ENCODE data around the gene TPM4. TPM values are rescaled to one million over a fixed set of nuclear protein-coding genes. Genes with fewer than 3 reads are reported as not detected.
A peak's percentile ranks its signal among the peaks of the same experiment; 100 is the strongest.
"Not testable (repeated sequence)": the region's sequence is repeated elsewhere in the genome, so short reads cannot be mapped to it uniquely, and the experiment has no call there.

Gene TPM4
- total RNA-seq, result 100 to 1,000 TPM; 491 to 493 TPM

DNA sequence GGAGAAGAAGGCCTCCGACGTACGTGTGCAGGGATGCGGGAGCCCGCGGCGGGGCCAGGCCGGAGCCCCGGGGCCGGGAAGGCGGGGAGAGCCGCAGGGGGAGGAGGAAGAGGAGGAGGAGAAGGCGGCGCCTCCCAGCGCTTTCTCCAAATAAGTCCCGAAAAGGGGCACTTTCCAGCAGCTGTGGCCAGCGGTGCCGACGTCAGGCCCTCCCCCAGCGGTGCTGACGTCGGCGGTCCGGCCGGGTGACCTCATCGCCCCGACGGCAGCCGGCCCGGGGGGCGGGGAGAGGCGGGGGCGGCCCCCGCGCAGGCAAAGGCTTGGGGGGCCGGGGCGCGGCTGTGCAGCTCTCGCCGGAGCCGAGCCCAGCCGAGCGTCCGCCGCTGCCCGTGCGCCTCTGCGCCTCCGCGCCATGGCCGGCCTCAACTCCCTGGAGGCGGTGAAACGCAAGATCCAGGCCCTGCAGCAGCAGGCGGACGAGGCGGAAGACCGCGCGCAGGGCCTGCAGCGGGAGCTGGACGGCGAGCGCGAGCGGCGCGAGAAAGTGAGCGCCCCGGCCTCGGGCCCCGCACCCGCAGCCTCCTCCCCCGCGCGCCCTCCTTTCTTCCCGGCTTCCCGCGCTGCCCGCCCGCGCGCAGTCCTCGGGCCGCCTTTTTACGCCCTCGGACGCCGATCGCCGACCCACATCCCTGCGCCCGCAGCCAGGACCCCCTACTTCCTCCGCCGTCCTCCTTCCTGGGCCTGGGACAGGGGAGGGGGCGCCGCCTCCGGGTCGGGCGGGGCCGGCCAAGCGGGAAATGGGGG lies at the start of gene TPM4:
Gene TPM4 (plus strand): TSS at position 342 of the 804 bp plus-strand sequence. CDS start 71 bp downstream, at position 413.
- no peaks in the 10 kb centered on the region for H3K27me3 Mint-ChIP-seq
- DNase-seq (peak; percentile 96), ATAC-seq (peak; percentile 65)
- peak within 1 kb of the TSS; percentile 98 for H3K27ac Mint-ChIP-seq
- peaks cover 69% of the 10 kb centered on the region for H3K4me1 Mint-ChIP-seq
- peak within 1 kb of the TSS; percentile 80 for H3K4me3 Mint-ChIP-seq
- CTCF ChIA-PET, result interaction anchor here (0.6 to 6.7 kb wide), 12 partner anchors 10 to 109 kb away, joined by 3 to 62 read pairs (median 4); partner anchors contain the start of genes FAM32A, HSH2D and RAB8A
- H3K9me3 Mint-ChIP-seq (ENCODE audit: low read depth), result no peaks in the 10 kb centered on the region
- H3K36me3 Mint-ChIP-seq, result peaks cover 37% of the 10 kb centered on the region

- peaks cover 3% of the 10 kb centered on the region for H3K27me3 Mint-ChIP-seq
- ATAC-seq, result no peak
- DNase-seq, result no peak
- H3K9me3 Mint-ChIP-seq (ENCODE audit: low read depth), result no peaks in the 10 kb centered on the region
- no peaks in the 10 kb centered on the region for H3K36me3 Mint-ChIP-seq
- CTCF ChIA-PET, result interaction anchor here (0.7 kb wide), 1 partner anchor 257 kb away, joined by 3 read pairs; no protein-coding TSS in a partner anchor
- H3K4me1 Mint-ChIP-seq, result peaks cover 2% of the 10 kb centered on the region
- no peak overlapping the region for H3K27ac Mint-ChIP-seq
- H3K4me3 Mint-ChIP-seq, result no peak overlapping the region
Observed at GRCh38 chr19:16026756-16027155, 49.5 kb upstream of the TPM4 start.

GRCh38 chr19:16027528-16027927 lies 48.8 kb upstream of the TPM4 start:
- Mint-ChIP-seq H3K4me1 (peaks cover 2% of the 10 kb centered on the region), H3K4me3 (no peak overlapping the region), H3K9me3 (ENCODE audit: low read depth) (no peaks in the 10 kb centered on the region), H3K36me3 (no peaks in the 10 kb centered on the region), H3K27ac (no peak overlapping the region), H3K27me3 (peaks cover 3% of the 10 kb centered on the region)
- CTCF ChIA-PET, result interaction anchor here (1.1 to 1.7 kb wide), 2 partner anchors 14 to 158 kb away, joined by 4 to 5 read pairs; no protein-coding TSS in a partner anchor
- DNase-seq, result no peak
- no peak for ATAC-seq

GRCh38 chr19:16030155-16030554 lies 46.1 kb upstream of the TPM4 start:
- H3K9me3 Mint-ChIP-seq (ENCODE audit: low read depth); H3K36me3 Mint-ChIP-seq; ATAC-seq; H3K27me3 Mint-ChIP-seq; H3K4me3 Mint-ChIP-seq; CTCF ChIA-PET; H3K27ac Mint-ChIP-seq; H3K4me1 Mint-ChIP-seq; DNase-seq: not testable (repeated sequence)

- CTCF ChIA-PET, result no interaction called here
- no peak overlapping the region for H3K4me3 Mint-ChIP-seq
- peaks cover 2% of the 10 kb centered on the region for H3K4me1 Mint-ChIP-seq
- H3K9me3 Mint-ChIP-seq (ENCODE audit: low read depth), result no peaks in the 10 kb centered on the region
- no peak for DNase-seq
- H3K27me3 Mint-ChIP-seq, result peaks cover 3% of the 10 kb centered on the region
- no peaks in the 10 kb centered on the region for H3K36me3 Mint-ChIP-seq
- H3K27ac Mint-ChIP-seq, result no peak overlapping the region
- ATAC-seq, result no peak
Observed at GRCh38 chr19:16030964-16031871, 45.1 kb upstream of the TPM4 start.

DNA sequence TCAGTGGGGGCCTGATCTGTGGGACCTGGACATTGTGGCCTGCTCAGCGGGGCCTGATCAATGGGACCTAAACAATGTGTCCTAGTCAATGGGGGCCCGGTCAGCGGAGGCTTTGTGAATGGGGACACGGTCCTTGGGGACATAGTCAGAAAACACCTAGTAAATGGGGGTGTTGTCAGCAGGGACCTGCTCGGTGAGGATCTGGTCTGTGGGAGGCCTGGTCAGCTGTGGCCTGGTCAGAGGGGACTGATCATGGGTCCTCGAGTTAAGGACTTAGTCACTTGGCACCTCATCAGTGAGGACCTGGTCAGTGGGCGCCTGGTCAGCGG lies 44.5 kb upstream of the TPM4 start:
- Mint-ChIP-seq H3K27ac (no peak overlapping the region), H3K27me3 (peaks cover 2% of the 10 kb centered on the region), H3K4me3 (no peak overlapping the region)

GRCh38 chr19:16032509-16033135 lies 43.7 kb upstream of the TPM4 start:
- Mint-ChIP-seq H3K27ac (no peak overlapping the region), H3K36me3 (no peaks in the 10 kb centered on the region), H3K27me3 (no peaks in the 10 kb centered on the region), H3K4me3 (no peak overlapping the region), H3K9me3 (ENCODE audit: low read depth) (no peaks in the 10 kb centered on the region), H3K4me1 (no peaks in the 10 kb centered on the region)
- DNase-seq, result no peak
- CTCF ChIA-PET, result no interaction called here
- ATAC-seq, result no peak

More for the DNA sequence above, 44.5 kb upstream of the TPM4 start:
- Mint-ChIP-seq H3K36me3 (no peaks in the 10 kb centered on the region), H3K9me3 (ENCODE audit: low read depth) (no peaks in the 10 kb centered on the region), H3K4me1 (peaks cover 2% of the 10 kb centered on the region)
- no peak for ATAC-seq
- CTCF ChIA-PET, result no interaction called here
- no peak for DNase-seq

DNA sequence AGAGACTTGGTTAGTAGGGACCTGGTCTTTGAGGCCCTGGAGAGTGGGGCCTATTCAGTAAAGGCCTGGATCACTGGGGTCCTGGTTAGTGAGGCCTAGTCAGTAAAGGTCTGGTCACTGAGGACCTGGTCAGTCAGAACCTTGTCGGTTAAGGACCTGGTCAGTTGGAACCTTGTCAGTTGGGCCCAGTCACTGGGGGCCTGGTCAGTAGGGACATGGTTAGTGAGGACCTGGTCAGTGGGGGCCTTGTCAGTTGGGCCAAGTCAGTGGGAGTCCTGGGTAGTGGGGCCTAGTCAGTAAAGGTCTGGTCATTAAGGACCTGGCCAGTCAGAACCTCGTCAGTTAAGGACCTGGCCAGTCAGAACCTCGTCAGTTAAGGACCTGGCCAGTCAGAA lies 43.2 kb upstream of the TPM4 start:
- CTCF ChIA-PET, result no interaction called here
- H3K4me3 Mint-ChIP-seq, result no peak overlapping the region
- H3K9me3 Mint-ChIP-seq (ENCODE audit: low read depth), result no peaks in the 10 kb centered on the region
- no peak overlapping the region for H3K27ac Mint-ChIP-seq
- no peaks in the 10 kb centered on the region for H3K4me1 Mint-ChIP-seq
- no peaks in the 10 kb centered on the region for H3K27me3 Mint-ChIP-seq
- ATAC-seq, result no peak
- H3K36me3 Mint-ChIP-seq, result no peaks in the 10 kb centered on the region
- DNase-seq, result no peak

DNA sequence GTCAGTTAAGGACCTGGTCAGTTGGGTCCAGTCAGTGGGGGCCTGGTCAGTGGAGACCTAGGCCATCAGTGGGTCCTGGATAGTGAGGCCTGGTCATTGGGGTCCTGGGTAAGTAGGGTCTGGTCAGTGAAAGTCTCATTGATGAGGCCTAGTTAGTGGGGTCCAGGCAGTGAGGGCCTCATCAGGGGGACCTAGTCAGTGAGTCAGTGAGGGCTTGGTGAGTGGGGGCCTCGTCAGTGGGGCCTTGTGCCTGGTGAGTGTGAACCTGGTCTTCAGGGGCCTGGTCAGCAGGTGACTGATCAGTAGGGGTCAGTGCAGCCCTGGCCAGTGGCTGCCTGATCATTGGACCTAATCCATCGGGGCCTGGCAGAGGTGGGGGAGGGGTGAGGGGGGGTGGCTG lies 42.6 kb upstream of the TPM4 start:
- ATAC-seq, result no peak
- Mint-ChIP-seq H3K4me1 (no peaks in the 10 kb centered on the region), H3K4me3 (no peak overlapping the region), H3K27me3 (no peaks in the 10 kb centered on the region), H3K9me3 (ENCODE audit: low read depth) (no peaks in the 10 kb centered on the region), H3K36me3 (no peaks in the 10 kb centered on the region), H3K27ac (no peak overlapping the region)
- CTCF ChIA-PET, result no interaction called here
- DNase-seq, result no peak

- no peaks in the 10 kb centered on the region for H3K36me3 Mint-ChIP-seq
- H3K4me3 Mint-ChIP-seq, result no peak overlapping the region
- CTCF ChIA-PET, result interaction anchor here (0.8 to 1.2 kb wide), 2 partner anchors 77 to 348 kb away, joined by 3 read pairs; no protein-coding TSS in a partner anchor
- no peaks in the 10 kb centered on the region for H3K27me3 Mint-ChIP-seq
- no peaks in the 10 kb centered on the region for H3K9me3 Mint-ChIP-seq (ENCODE audit: low read depth)
- no peak for ATAC-seq
- no peak for DNase-seq
- H3K27ac Mint-ChIP-seq, result no peak overlapping the region
- H3K4me1 Mint-ChIP-seq, result no peaks in the 10 kb centered on the region
Observed at GRCh38 chr19:16034180-16034579, 42.1 kb upstream of the TPM4 start.

GRCh38 chr19:16034958-16035560 lies 41.2 kb upstream of the TPM4 start:
- no peaks in the 10 kb centered on the region for H3K36me3 Mint-ChIP-seq
- H3K9me3 Mint-ChIP-seq (ENCODE audit: low read depth), result no peaks in the 10 kb centered on the region
- peaks cover under 1% of the 10 kb centered on the region for H3K4me1 Mint-ChIP-seq
- no peak overlapping the region for H3K4me3 Mint-ChIP-seq
- H3K27me3 Mint-ChIP-seq, result no peaks in the 10 kb centered on the region
- H3K27ac Mint-ChIP-seq, result no peak overlapping the region
- DNase-seq, result no peak
- ATAC-seq, result no peak
- CTCF ChIA-PET, result interaction anchor here (0.8 to 1.2 kb wide), 2 partner anchors 76 to 348 kb away, joined by 3 read pairs; no protein-coding TSS in a partner anchor

DNA sequence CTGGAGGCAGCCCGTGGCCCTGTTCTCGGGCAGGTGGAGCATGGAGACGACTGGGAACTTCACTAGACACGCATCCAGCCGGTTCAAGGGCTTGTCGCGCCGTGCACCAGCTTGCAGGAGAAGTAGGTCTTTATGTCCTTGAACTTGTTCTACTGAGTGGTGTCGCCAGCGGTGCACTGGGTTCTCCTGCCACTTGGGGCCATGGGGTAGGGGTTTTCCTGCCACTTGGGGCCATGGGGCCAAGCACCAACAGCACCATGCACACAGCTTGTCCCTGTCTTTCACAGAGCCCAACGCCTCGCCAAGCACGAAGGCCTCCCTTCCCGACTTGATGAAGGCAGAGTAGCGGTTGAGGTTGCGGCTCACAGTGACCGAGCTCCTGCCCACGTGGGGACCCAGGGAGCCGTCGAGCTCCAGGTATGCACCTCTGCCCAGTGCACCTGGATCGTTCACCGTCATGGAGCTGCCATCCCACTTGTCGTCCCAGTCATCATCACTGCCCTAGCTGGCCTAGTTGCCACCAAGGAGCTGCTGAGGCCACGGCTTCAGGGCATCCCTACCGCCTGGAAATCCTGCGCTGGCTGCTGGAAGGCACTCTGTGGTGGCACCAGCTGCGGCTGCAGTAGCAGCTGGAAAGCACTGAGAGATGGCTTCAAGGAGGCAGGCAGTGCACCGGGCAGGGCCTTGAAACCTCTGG lies 40.5 kb upstream of the TPM4 start:
- Mint-ChIP-seq H3K36me3 (no peaks in the 10 kb centered on the region), H3K4me1 (peaks cover 7% of the 10 kb centered on the region), H3K27ac (no peak overlapping the region), H3K9me3 (ENCODE audit: low read depth) (no peaks in the 10 kb centered on the region), H3K27me3 (peaks cover 5% of the 10 kb centered on the region), H3K4me3 (no peak overlapping the region)
- ATAC-seq (no peak), DNase-seq (no peak)
- CTCF ChIA-PET, result interaction anchor here (0.6 kb wide), 1 partner anchor 10 kb away, joined by 4 read pairs; no protein-coding TSS in a partner anchor
